IMR-90 (cell line): ENCODE data around the gene RBM15B.
"Not testable (repeated sequence)": the region's sequence is repeated elsewhere in the genome, so short reads cannot be mapped to it uniquely, and the experiment has no call there.

ENCODE experiments used
- CTCF ChIP-seq: conservative IDR thresholded peaks from 2 replicates; pipeline ENCODE4 v1.5.1; 2012; ENCODE audit warnings: mild to moderate bottlenecking, low read depth, low read length, improper control_type of control experiment
- TF ChIP-seq, protein P1 (sequence below): fragments of 150-350 bp; IDR thresholded peaks from 2 replicates; pipeline ENCODE4 v1.6.1; 2016; ENCODE audit warnings: low read depth, mild to moderate bottlenecking, low read length, moderate library complexity, borderline replicate concordance

DNA sequence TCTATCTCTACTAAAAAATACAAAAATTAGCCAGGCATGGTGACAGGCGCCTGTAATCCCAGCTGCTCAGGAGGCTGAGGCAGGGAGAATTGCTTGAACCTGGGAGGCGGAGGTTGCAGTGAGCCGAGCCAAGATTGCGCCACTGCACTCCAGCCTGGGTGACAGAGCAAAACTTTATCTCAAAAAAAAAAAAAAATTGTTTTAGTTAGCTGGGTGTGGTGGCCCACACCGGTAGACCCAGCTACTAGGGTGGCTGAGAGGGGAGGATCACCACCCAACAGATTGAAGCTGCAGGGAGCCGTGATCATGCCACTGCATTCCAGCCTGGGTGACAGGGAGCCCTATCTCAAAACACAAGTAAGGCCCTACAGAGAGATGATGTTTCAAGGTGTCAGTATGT lies 3.8 kb upstream of the RBM15B start:
- TF ChIP-seq, protein P1, sequence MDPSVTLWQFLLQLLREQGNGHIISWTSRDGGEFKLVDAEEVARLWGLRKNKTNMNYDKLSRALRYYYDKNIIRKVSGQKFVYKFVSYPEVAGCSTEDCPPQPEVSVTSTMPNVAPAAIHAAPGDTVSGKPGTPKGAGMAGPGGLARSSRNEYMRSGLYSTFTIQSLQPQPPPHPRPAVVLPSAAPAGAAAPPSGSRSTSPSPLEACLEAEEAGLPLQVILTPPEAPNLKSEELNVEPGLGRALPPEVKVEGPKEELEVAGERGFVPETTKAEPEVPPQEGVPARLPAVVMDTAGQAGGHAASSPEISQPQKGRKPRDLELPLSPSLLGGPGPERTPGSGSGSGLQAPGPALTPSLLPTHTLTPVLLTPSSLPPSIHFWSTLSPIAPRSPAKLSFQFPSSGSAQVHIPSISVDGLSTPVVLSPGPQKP = not testable (repeated sequence)
- not testable (repeated sequence) for TF ChIP-seq CTCF
